B cell (primary cell): ENCODE results near the gene ZSWIM6. TPM values are rescaled to one million over a fixed set of nuclear protein-coding genes. Genes with fewer than 3 reads are reported as not detected.

ENCODE experiments used
- ATAC-seq: fragments of 200-7000 bp; cut with Tn5 transposase; one replicate; pipeline ENCODE4 v1.10.0; 2021; ENCODE audit warnings: low read depth, mild to moderate bottlenecking, moderate number of reproducible peaks, moderate library complexity
- CTCF ChIA-PET: fragments of 350-600 bp; sonication (Branson Sonifier 250); formaldehyde crosslinking; loops from one replicate; lab custom pipeline; 2021; ENCODE audit warnings: antibody characterized with exemption, inconsistent platforms; lab: Charles Lee
- POLR2A ChIA-PET: fragments of 350-600 bp; sonication (Branson Sonifier 250); formaldehyde crosslinking; loops from one replicate; lab custom pipeline; 2021; ENCODE audit warnings: antibody characterized with exemption; lab: Charles Lee
- DNase-seq: peaks from one replicate; pipeline ENCODE4 v3.0.0; 2013
- H2AFZ ChIP-seq: 2 replicates; pipeline ENCODE4 v1.6.1; 2012; ENCODE audit warnings: mild to moderate bottlenecking, low read depth, low read length; ENCODE audit not compliant: insufficient read depth, poor library complexity, severe bottlenecking
- H3K27ac ChIP-seq, 2 donors: 1 replicate in 1 of 2; 2 replicates in 1 of 2; pipeline ENCODE4 v1.5.1; 2012 to 2013; ENCODE audit warnings: low read length in 2 of 2, mild to moderate bottlenecking in 2 of 2, moderate library complexity in 1 of 2
- H3K27me3 ChIP-seq, 4 experiments: fragments of 200-600 bp in 1 of 4; sonication (generic) in 1 of 4; replicated peaks in 1 of 4; 1 replicate in 2 of 4; 2 replicates in 2 of 4; pipeline versions ENCODE4 v1.6.1 to v1.7.0; 2013 to 2016; ENCODE audit warnings: low read length in 3 of 4, mild to moderate bottlenecking in 2 of 4, mixed read lengths in 1 of 4, moderate library complexity in 1 of 4; ENCODE audit not compliant: insufficient read depth in 4 of 4, control insufficient read depth in 3 of 4; ENCODE audit errors: control extremely low read depth in 1 of 4
- H3K36me3 ChIP-seq, 2 experiments: replicated peaks in 1 of 2; 1 replicate in 1 of 2; 2 replicates in 1 of 2; pipeline versions ENCODE4 v1.6.1 to v1.7.1; 2013; ENCODE audit warnings: low read length in 1 of 2; ENCODE audit not compliant: insufficient read depth in 2 of 2, control insufficient read depth in 1 of 2; ENCODE audit errors: control extremely low read depth in 1 of 2, extremely low read depth in 1 of 2
- H3K4me1 ChIP-seq, 2 donors: fragments of 200-600 bp in 1 of 2; sonication (generic) in 1 of 2; 1 replicate in 1 of 2; 2 replicates in 1 of 2; pipeline versions ENCODE4 v1.5.1 to v1.6.1; 2013 to 2017; ENCODE audit warnings: low read length in 2 of 2; ENCODE audit not compliant: control insufficient read depth in 2 of 2, insufficient read depth in 2 of 2
- H3K4me2 ChIP-seq: replicated peaks from 2 replicates; pipeline ENCODE3; 2012; ENCODE audit warnings: mild to moderate bottlenecking, low read depth, low read length; ENCODE audit not compliant: poor library complexity, severe bottlenecking
- H3K4me3 ChIP-seq, 5 experiments: fragments of 200-600 bp in 1 of 5; sonication (generic) in 1 of 5; 1 replicate in 3 of 5; 2 replicates in 2 of 5; pipeline versions ENCODE4 v1.5.1 to v1.7.0; 2011 to 2016; ENCODE audit warnings: low read length in 4 of 5, mild to moderate bottlenecking in 4 of 5, low read depth in 2 of 5, control low read depth in 1 of 5, moderate library complexity in 1 of 5; ENCODE audit not compliant: insufficient read depth in 1 of 5; ENCODE audit errors: control extremely low read depth in 1 of 5, extremely low read depth in 1 of 5
- H3K79me2 ChIP-seq: fragments of 200-600 bp; sonication (generic); one replicate; pipeline ENCODE4 v1.6.0; 2016; ENCODE audit warnings: low read length; ENCODE audit not compliant: control insufficient read depth, insufficient read depth
- H3K9ac ChIP-seq: fragments of 200-600 bp; sonication (generic); 2 replicates; pipeline ENCODE4 v1.6.1; 2017; ENCODE audit warnings: mild to moderate bottlenecking, low read length, moderate library complexity
- H3K9me3 ChIP-seq, 3 donors: one replicate each; pipeline versions ENCODE4 v1.6.1 to v1.7.1; 2013; ENCODE audit warnings: low read length in 2 of 3; ENCODE audit not compliant: control insufficient read depth in 2 of 3, insufficient read depth in 1 of 3; ENCODE audit errors: control extremely low read depth in 1 of 3
- H4K20me1 ChIP-seq: 2 replicates; pipeline ENCODE4 v1.6.0; 2012; ENCODE audit warnings: mild to moderate bottlenecking, low read length; ENCODE audit not compliant: insufficient read depth, control insufficient read depth, poor library complexity, severe bottlenecking
- H3K27ac Mint-ChIP-seq: one replicate; pipeline ENCODE4 v1.8.0; 2021; ENCODE audit warnings: mixed read lengths
- H3K27me3 Mint-ChIP-seq: one replicate; pipeline ENCODE4 v1.8.0; 2021; ENCODE audit warnings: mixed read lengths
- H3K4me1 Mint-ChIP-seq: one replicate; pipeline ENCODE4 v1.8.0; 2021; ENCODE audit warnings: mixed read lengths
- H3K4me3 Mint-ChIP-seq: one replicate; pipeline ENCODE4 v1.8.0; 2021; ENCODE audit warnings: mixed read lengths
- H3K9me3 Mint-ChIP-seq: one replicate; pipeline ENCODE4 v1.8.0; 2022; ENCODE audit warnings: mixed read lengths; ENCODE audit not compliant: insufficient read depth
- CTCF ChIP-seq: fragments of 200-600 bp; IDR thresholded peaks from one replicate; pipeline ENCODE4 v1.8.0; 2022; ENCODE audit warnings: antibody characterized with exemption, mild to moderate bottlenecking
- EZH2 ChIP-seq: IDR thresholded peaks from 2 replicates; pipeline ENCODE4 v1.6.1; 2012; ENCODE audit warnings: borderline replicate concordance, low read depth, mild to moderate bottlenecking, moderate library complexity, low read length; ENCODE audit not compliant: insufficient read depth, poor library complexity, severe bottlenecking
- WGBS: methylation state at CpG from one replicate; pipeline ENCODE4 v1.1.5; 2013; ENCODE audit warnings: missing lambda C conversion rate; ENCODE audit not compliant: insufficient coverage; 5-methylcytosine and 5-hydroxymethylcytosine counted together
- intact Hi-C: fragments of 100-400 bp; cut with micrococcal nuclease; formaldehyde crosslinking; loops from one replicate; pipeline ENCODE4 v1.10.0; 2022
- polyA plus RNA-seq: library from polyadenylated mRNA; depleted of rRNA; stranded (reverse); fragments of >200 nt; gene quantifications from 2 replicates; pipeline ENCODE4 v1.2.3, GENCODE V29; 2012
- total RNA-seq, 2 donors: library from RNA; stranded (reverse); fragments of 120-200 nt in 1 of 2; gene quantifications; 1 replicate in 1 of 2; 2 replicates in 1 of 2; pipeline versions ENCODE4 v1.2.3 to v1.2.4, GENCODE V29; 2013 to 2022

ZSWIM6 gene
- total and polyA plus RNA-seq, 2 donors (not counting 1 experiment from before 2014, with no cell fraction given), result 7.9 to 16.4 TPM

GRCh38 chr5:61468483-61468865 is 136.4 kb downstream of the ZSWIM6 start:
- no peaks in the 10 kb centered on the region for H3K27me3 ChIP-seq
- ChIA-PET CTCF (no interaction called here), POLR2A (no interaction called here)
- Mint-ChIP-seq H3K4me3 (no peak overlapping the region), H3K4me1 (peaks cover 35% of the 10 kb centered on the region), H3K27ac (no peak overlapping the region), H3K9me3 (peaks cover 2% of the 10 kb centered on the region), H3K27me3 (no peaks in the 10 kb centered on the region)
- H3K79me2 ChIP-seq, result peaks cover 47% of the 10 kb centered on the region
- H3K4me2 ChIP-seq, result no peak overlapping the region
- WGBS, result no CpG with 5 or more reads among the region's 2 CpGs
- DNase-seq (no peak), ATAC-seq (no peak)
- intact Hi-C loops, result no loop called here
- H3K9me3 ChIP-seq, result peaks cover 0 to 3% (median 0%) of the 10 kb centered on the region in 3 donors
- no peak overlapping the region for H3K9ac ChIP-seq
- no peaks in the 10 kb centered on the region for H3K4me1 ChIP-seq
- no peak overlapping the region for H3K4me3 ChIP-seq
- H2AFZ ChIP-seq, result no peak overlapping the region
- TF ChIP-seq EZH2 (no peak), CTCF (no peak)
- no peaks in the 10 kb centered on the region for H3K36me3 ChIP-seq
- peaks cover 65% of the 10 kb centered on the region for H4K20me1 ChIP-seq
- no peak overlapping the region for H3K27ac ChIP-seq

GRCh38 chr5:61471352-61471751 is 139.3 kb downstream of the ZSWIM6 start:
- intact Hi-C loops, result no loop called here
- Histone ChIP-seq H3K4me3 (no peak overlapping the region), H3K9me3 (peaks cover 0 to 3% (median 0%) of the 10 kb centered on the region in 3 donors), H3K36me3 (no peaks in the 10 kb centered on the region), H4K20me1 (peaks cover 51% of the 10 kb centered on the region), H3K4me1 (no peaks in the 10 kb centered on the region), H3K27ac (no peak overlapping the region), H2AFZ (no peak overlapping the region), H3K27me3 (no peaks in the 10 kb centered on the region), H3K79me2 (peaks cover 29% of the 10 kb centered on the region), H3K4me2 (no peak overlapping the region), H3K9ac (no peak overlapping the region)
- H3K27ac Mint-ChIP-seq, result no peak overlapping the region
- peaks cover 2% of the 10 kb centered on the region for H3K9me3 Mint-ChIP-seq
- ChIA-PET POLR2A (no interaction called here), CTCF (no interaction called here)
- no peak for ATAC-seq
- no peak for TF ChIP-seq EZH2
- no peak for TF ChIP-seq CTCF
- no CpG with 5 or more reads among the region's 1 CpG for WGBS
- DNase-seq, result no peak
- no peak overlapping the region for H3K4me3 Mint-ChIP-seq
- H3K27me3 Mint-ChIP-seq, result no peaks in the 10 kb centered on the region
- H3K4me1 Mint-ChIP-seq, result peaks cover 20% of the 10 kb centered on the region
